Measurements from ENCODE around the gene NIPAL4. TPM values are rescaled to one million over a fixed set of nuclear protein-coding genes. Genes with fewer than 3 reads are reported as not detected.
"Not testable (repeated sequence)": the region's sequence is repeated elsewhere in the genome, so short reads cannot be mapped to it uniquely, and the experiment has no call there.

Gene NIPAL4
- total RNA-seq, 1 experiment from 2014 or later, result 0.58 TPM

DNA sequence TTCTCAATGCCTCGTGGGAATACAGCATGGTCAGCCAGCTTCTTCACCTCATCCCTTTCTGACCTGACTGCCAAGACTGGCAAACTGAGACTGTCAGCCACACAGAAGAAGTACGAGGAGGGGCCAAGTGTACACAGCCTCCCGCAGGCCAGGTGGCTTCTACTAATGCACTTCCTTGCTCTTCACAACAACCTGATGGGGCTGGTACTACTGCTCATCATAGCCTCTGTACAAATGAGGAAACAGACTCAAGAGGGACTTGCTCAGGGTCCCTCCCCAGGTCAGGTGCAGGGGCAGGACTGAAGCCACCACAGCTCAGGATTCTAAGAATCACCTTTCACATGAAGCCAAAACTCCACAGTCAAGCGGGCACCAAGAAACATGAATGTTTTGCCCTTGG lies 21.3 kb downstream of the NIPAL4 start:
- in situ Hi-C loops (cut with HindIII; ENCODE audit: low sequenced_read_pairs), result no loop called here
- no peak for DNase-seq (ENCODE audit: low spot score)

DNA sequence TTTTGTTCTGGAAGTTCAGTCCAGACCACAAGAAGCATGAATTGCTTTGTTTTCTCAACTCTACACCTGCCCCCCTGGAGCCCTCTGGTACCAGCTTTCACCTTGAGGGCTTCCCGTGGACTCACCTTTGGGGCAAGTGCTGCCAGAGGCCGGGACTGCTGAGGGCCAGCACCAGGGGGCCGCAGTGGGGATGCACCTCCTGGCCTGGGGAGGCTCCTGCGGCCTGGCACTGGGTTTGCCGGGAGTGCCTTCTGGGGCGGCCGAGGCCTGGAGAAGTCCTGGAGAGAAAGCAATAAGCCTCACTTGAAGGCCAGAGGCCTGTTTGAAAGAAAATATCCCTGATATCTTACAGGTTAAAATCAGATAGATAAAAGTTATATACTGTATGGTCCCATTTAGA lies 21.7 kb downstream of the NIPAL4 start:
- DNase-seq (ENCODE audit: low spot score), result no peak
- in situ Hi-C loops (cut with HindIII; ENCODE audit: low sequenced_read_pairs), result no loop called here

DNA sequence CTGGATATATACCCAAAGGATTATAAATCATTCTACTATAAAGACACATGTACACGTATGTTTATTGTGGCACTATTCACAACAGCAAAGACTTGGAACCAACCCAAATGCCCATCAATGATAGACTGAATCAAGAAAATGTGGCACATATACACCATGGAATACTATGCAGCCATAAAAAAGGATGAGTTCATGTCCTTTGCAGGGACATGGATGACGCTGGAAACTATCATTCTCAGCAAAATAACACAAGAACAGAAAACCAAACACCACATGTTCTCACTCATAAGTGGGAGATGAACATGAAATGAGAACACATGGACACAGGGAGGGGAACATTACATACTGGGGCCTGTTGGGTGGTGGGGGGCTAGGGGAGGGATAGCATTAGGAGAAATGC lies 22.7 kb downstream of the NIPAL4 start:
- DNase-seq (ENCODE audit: low spot score); in situ Hi-C loops (cut with HindIII; ENCODE audit: low sequenced_read_pairs): not testable (repeated sequence)

DNA sequence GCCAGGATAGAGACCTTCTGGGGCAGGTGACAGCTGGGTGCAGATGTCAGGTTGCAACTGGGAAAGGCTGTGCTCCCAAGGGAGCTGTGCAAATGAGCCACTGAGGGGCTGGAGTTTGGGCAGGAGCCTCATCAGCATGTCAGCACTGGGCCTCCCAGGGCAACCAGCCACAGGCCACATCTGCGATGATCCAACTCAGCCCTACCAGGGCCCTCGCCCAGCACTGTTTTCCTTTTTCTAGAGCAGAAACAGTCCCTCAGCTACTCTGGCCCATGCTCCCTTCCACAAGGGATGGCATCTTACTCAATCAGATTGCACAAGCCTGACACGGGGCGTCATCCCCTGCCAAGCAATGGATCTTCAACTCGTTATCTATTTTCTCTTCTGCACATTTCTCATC lies 24.8 kb downstream of the NIPAL4 start:
- in situ Hi-C loops (cut with HindIII; ENCODE audit: low sequenced_read_pairs), result no loop called here
- no peak for DNase-seq (ENCODE audit: low spot score)

DNA sequence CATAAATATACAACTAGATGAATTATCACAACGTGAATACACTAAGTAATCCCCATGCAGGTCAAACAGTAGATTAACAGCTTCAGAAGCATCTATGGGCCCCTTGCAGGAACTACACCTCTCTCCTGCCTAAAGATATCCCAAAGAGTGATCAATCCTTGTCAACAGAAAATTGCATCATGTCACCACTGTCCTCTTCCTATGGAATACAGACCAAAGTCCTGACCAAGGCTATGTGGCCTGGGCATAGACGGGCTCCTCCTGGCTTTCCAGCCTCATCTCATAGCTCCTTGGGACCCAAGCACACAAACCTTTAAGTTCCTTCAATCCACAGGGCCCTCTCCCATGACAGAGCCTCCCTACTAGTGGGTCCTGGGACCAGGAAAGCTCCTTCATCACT lies 25.3 kb downstream of the NIPAL4 start:
- in situ Hi-C loops (cut with HindIII; ENCODE audit: low sequenced_read_pairs), result no loop called here
- no peak for DNase-seq (ENCODE audit: low spot score)

DNA sequence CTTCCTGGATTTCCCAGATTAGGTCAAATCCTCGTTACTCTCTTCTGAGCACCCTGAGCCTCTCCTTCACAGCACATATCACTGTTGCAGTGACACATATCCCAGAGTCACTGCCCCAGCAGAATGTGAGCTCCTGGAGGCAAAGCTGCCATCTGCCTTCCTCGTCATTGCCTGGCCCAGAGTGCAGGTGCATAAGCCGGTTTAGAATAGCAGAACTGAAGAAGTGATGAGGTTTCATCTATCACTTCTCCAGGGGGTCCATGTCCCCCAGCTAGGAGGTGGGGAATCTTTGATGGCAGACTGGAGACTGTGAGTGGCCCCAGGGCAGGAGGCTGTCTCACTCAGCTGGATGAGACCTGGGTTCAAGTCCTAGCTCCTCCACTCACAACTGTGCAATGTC lies 25.8 kb downstream of the NIPAL4 start:
- in situ Hi-C loops (cut with HindIII; ENCODE audit: low sequenced_read_pairs), result no loop called here
- DNase-seq (ENCODE audit: low spot score), result no peak

DNA sequence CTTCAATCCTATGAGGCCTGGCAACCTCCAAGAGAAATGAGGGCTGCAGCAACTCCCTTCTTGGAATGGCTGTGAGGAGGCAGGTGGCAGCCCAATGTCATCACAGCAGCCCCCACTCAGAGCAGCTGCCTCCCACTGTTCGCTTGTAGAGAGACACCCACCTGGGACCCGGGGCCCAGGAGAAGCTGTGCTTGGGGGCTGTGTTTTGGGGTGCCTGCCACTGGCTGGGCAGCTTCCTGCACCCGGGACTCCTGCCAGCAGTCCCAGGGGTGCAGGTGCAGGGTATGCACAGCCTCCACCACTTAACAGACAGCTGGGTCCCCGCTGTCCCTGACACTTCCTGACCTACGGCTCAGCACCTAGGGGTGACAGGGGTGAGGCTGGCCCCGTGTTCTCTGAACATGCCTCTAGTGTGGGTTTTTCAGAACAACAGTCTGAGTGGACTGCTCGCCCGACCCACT lies 26.2 kb downstream of the NIPAL4 start:
- in situ Hi-C loops (cut with HindIII; ENCODE audit: low sequenced_read_pairs), result no loop called here
- DNase-seq (ENCODE audit: low spot score), result no peak

DNA sequence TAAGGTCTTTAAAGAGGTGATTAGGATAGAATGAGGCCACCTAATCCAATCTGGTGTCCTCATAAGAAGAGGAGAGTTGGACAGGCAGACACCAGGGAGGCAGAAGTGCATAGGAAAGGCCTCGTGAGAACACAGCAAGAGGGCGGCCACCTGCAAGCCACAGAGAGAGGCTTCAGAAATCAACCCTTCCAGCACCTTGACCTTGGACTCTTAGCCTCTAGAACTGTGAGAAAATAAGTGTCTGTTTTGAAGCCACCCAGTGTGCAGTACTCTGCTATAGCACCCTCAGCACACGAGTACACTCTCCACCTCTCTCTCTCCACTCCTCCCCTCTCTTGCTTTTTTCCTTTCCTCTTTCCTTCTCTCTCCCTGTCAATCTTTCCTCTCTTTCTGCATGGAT lies 26.8 kb downstream of the NIPAL4 start:
- in situ Hi-C loops (cut with HindIII; ENCODE audit: low sequenced_read_pairs), result no loop called here

DNA sequence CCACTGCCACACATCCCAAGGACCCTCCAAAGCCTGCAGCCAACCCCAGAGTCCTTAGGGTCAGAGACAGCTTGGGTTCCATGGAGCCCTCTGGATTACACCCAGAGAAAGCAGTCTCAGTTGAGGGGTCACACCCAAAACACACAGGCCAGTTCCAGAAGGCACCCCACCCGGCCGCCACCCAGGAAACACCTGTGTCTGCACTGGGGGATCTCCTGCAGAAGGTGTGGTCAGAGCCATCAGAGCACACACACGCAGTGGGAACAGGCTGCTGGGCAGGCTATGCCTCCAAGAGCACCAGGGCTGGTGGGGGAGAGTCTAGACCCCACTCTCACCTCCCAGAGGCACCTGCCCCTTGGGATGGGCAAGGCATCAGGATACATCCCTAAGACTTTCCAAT lies 27.3 kb downstream of the NIPAL4 start:
- in situ Hi-C loops (cut with HindIII; ENCODE audit: low sequenced_read_pairs), result no loop called here
- DNase-seq (ENCODE audit: low spot score), result no peak

More for the DNA sequence above, 26.8 kb downstream of the NIPAL4 start:
- no peak for DNase-seq (ENCODE audit: low spot score)

DNA sequence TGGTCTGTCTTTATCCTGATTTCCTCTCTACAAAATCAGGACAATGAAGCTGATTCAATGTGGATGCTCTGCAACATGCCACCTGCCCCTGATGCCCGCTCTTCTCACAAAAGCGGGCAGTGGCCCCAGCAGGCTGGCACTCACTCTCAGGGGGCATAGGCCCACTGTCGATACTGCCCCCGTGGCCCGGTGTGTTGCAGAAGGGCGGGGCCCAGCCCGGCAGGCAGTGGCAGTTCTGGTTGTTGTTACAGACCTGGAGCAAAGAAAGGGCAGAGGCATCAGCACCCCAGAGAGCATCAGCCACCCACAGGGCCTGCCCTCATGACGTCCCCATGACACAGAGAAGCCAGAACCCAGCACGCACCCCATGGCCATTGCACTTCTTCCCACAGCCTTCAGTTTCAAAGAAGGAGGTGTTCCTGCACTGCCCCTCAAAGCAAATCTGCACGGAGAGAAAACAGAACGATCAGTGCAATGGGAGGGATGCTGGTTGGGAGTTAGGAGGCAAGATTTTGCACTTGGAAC lies 31.5 kb downstream of the NIPAL4 start:
- no peak for DNase-seq (ENCODE audit: low spot score)
- in situ Hi-C loops (cut with HindIII; ENCODE audit: low sequenced_read_pairs), result no loop called here

DNA sequence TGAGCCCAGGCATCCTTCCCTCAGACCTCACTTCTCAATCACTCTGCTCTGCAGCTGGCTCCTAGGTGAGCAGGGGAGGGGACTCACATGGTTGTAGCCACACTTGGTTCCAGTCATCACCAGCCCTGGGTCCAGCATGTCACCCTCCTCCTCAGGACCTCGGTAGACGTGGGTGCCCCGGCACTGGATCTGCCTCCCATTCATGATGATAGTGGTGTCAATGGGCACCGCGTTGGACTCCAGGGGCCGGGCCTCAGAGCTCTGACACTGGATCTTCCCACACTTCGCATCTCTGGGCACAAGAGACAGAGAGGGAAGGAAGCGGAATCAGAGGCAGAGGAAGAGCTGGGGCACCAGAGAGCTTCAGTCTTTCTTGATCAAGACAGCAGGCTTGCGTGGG lies 32.9 kb downstream of the NIPAL4 start:
- DNase-seq (ENCODE audit: low spot score), result no peak
- in situ Hi-C loops (cut with HindIII; ENCODE audit: low sequenced_read_pairs), result no loop called here

DNA sequence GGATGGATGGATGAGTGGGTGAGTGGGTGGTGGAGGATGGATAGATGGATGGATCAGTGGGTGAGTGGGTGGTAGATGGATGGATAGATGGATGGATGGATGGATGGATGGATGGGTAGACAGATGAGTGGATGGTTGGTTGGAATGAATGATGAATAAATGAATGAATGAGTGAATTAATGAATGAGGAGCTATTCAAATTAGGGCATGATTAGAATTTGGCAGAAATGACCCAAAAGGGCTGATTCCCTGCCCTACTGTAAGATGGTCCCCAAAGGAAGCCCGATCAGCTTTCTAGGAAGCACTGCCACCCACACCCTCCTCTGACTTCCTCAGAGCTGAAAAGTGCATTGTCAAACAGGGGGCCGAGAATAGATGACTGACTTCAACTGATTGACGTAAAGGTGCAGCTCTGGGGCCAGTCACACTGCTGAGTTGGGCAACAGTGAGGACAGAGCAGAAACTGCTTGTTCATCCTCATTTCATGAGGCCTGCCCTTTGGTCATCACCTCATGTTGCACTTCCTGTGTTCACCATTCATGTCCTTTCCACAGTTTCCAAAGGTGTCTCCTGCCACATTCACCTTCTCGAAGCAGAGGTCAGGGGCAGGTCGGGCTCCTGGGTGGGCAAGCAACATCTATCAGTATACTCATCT lies 34.3 kb downstream of the NIPAL4 start:
- no peak for DNase-seq (ENCODE audit: low spot score)
- in situ Hi-C loops (cut with HindIII; ENCODE audit: low sequenced_read_pairs), result no loop called here

DNA sequence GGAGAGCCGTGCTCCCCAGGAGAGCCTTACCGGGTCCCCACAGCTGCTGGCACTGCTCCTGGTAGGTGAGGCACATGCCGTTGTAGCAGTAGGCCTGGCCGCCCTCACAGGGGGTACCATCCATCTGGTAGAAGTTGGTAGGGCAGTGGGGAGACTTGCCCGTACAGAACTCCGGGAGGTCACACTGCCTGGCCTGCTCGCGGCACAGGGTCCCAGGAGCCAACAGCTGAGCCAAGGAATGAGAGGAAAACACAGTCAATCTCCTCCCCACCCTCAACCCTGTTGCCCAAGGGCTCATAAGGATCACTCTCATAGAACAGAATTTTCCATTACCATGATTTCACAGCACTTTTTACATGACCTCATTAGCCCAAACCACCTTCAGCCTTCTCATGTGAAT lies 36.9 kb downstream of the NIPAL4 start:
- in situ Hi-C loops (cut with HindIII; ENCODE audit: low sequenced_read_pairs), result no loop called here
- DNase-seq (ENCODE audit: low spot score), result no peak

DNA sequence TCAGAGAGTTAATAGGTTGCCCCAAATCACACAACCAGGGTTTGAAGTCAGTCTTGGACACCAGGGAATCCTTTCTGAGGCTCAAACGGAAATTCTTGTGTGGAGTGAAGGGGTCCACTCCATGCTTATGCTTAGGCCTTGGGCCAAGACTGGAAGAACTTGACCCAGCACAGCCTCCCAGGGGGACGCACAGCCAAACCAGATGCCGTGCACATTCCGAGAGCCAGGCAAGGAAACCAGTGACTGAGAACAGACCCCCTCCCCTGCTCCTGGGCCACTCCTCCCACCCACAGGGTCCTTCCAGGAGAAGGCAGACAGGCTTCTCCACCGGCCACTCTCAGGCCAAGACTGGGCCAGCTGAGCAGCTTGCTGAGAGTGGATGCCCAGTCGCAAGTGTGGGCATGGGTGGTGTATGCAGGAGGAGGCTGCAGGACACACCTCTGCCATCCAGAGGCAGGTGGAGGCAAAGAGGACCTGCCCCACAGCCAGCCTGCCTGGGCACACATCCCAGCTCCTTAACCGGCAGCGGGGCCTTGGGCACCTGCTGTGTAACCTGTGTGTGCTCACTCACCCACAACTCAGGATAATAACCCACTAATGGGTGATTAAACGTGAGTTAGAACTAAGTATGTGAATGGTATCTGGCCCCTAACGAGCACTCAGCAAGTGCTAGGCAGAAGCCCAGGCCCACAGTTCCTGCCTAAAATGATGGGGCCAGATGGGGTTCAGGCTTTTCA lies 38.0 kb downstream of the NIPAL4 start:
- in situ Hi-C loops (cut with HindIII; ENCODE audit: low sequenced_read_pairs), result no loop called here
- no peak for DNase-seq (ENCODE audit: low spot score)

DNA sequence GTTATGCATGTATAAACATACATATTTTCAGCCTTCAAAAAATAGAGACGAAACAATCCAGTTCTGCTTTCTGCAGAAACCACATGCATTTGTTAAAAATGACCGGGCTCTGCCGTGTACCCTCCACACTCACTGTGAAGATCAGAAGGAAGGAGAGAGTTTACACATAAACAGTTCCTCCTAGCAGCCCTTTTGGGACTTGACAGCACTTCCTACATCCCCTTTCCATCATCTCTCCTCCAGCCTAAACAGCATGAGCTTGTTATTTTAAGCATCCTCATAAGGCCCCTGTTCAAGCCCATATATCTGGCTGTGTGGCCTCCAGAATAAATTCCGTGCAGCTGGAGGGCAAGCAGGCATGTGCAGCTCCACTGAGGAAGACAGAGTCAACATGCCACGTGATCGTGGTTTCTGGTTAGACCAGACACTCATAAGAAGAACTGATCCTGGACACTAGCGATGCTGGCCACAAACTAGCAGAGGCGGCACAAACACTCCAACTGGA lies 42.2 kb downstream of the NIPAL4 start:
- no peak for DNase-seq (ENCODE audit: low spot score)
- in situ Hi-C loops (cut with HindIII; ENCODE audit: low sequenced_read_pairs), result no loop called here

DNA sequence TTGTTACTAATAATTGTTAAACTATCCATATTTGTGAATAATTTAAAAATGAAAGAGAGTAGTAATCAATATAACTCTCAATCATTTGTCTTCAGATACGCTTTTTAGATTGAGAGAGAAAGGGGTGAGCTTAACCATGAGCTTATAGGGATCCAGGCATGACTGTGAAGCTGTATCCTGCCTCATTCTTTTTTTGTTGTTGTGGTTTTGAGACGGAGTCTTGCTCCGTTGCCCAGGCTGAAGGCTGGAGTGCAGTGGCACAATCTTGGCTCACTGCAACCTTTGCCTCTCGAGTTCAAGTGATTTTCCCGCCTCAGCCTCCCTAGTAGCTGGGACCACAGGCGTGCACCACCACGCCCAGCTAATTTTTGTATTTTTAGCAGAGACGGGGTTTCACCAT lies 44.0 kb downstream of the NIPAL4 start:
- in situ Hi-C loops (cut with HindIII; ENCODE audit: low sequenced_read_pairs), result no loop called here
- no peak for DNase-seq (ENCODE audit: low spot score)

DNA sequence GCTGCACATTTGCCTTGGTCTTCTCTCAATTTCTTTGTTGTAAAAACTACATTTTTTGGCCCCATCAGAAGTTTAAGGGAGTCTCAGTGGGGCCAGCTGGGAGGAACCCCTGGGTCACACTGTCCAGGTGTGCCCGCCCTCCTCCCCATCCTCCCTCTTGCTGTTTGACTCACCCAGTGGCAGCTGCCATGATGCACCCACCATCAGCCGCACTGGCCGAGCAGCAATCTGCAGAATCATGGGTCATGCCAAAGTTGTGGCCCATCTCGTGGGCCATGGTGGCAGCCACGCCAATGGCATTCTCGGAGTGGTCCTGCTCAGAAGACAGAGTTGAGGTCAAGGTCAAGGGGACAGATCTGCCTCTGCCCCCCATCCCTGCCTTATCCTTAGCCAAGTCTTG lies 45.5 kb downstream of the NIPAL4 start:
- no peak for DNase-seq (ENCODE audit: low spot score)
- in situ Hi-C loops (cut with HindIII; ENCODE audit: low sequenced_read_pairs), result no loop called here

DNA sequence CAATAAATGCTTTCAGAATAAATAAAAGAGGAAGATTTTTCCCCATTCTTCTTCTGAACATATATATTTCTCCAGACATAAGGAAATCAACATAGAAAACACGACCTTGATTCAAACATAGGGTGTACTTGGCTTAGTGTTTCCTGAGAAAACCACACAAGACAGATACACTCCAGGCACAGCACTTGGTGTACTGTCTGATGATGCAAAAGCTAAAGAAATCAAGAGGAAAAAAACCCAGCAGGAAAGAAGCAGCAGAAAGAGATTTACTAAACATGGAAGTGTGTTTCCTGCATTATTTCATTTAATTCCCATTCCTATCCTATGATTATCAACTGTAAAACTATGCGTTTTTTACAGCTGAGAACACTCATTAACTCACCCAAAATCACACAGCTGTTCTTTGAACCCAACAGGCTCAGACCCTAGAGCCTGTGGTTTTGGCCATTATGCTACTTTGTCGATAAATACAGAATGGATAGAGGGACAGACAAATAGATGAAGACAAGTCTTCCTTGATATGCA lies 46.1 kb downstream of the NIPAL4 start:
- in situ Hi-C loops (cut with HindIII; ENCODE audit: low sequenced_read_pairs), result no loop called here

DNA sequence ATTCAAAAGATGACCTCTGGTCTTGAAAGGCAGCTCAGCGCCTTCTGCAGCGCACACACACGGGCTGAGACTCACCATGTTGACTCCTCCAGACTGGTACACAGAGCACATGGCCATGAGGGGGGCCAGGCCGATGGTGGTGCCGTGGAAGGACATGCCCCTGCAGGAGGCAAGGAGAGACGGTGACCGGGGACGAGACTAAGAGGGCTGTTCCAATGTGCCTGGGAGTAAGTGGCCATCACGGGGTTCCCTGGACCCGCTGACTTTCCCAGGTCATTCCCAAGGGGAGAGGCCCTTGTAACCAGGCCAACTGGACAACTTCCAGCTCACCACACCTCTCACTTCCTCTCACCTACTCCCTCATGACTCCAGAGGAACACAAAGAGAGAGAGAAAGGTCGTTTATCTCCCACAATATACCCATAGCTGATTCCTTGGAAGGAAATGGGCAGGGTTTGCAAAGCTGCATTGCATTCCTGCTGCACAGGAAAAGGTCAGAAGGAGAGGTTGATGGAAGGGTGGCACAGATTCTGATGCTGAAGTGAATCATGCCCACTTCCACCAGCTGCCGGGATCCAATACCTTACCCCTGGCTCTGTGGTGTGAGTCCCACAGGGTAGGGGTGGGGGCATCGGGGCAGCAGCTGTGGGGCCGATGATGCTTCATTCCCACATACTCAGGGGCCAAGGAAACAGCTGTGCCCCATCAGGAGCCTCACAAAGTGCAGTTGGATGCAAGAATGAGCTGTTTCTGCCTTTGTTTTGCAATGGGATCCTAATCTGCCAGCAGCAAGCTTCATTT lies 47.2 kb downstream of the NIPAL4 start:
- no peak for DNase-seq (ENCODE audit: low spot score)
- in situ Hi-C loops (cut with HindIII; ENCODE audit: low sequenced_read_pairs), result no loop called here

More for the DNA sequence above, 46.1 kb downstream of the NIPAL4 start:
- no peak for DNase-seq (ENCODE audit: low spot score)

DNA sequence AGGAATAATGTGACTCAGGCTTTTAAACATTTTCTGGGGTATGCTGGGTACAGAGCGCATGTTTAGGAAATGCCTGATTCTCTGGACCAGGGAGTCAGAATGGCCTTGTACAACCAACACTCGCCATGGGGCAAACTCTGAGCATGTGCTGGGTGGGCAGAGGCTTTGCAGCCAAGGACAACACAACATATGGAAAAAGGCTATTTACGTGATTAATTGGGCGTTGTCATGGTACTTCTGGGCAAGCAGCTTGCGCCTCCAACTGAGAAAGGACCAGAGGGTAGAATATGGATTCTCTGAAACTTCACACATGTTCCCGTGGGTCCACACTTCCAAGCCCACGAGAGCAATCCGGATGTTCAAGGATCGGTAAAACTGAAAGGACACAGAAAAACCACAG lies 49.1 kb downstream of the NIPAL4 start:
- no peak for DNase-seq (ENCODE audit: low spot score)
- in situ Hi-C loops (cut with HindIII; ENCODE audit: low sequenced_read_pairs), result no loop called here
